H1 (cell line): ENCODE results near the gene DYNLRB1. TPM values are rescaled to one million over a fixed set of nuclear protein-coding genes. Genes with fewer than 3 reads are reported as not detected.

Experiments used
- ASH2L ChIP-seq: fragments of 200-600, 300-600 bp; sonication (generic); IDR thresholded peaks from one replicate; pipeline ENCODE4 v1.7.1; 2017; ENCODE audit warnings: low read length
- RNF2 ChIP-seq: fragments of 200-900, 300-1000 bp; sonication (generic); IDR thresholded peaks from 2 replicates; pipeline ENCODE4 v1.7.1; 2016; ENCODE audit warnings: borderline replicate concordance, low read depth, mild to moderate bottlenecking, antibody characterized with exemption, low read length; ENCODE audit not compliant: poor library complexity, severe bottlenecking; ENCODE audit errors: missing control alignments
- SP4 ChIP-seq: IDR thresholded peaks from 2 replicates; pipeline ENCODE4 v1.6.1; 2012; ENCODE audit warnings: low read length, inconsistent platforms
- polyA plus RNA-seq, 7 experiments: library from polyadenylated mRNA; depleted of rRNA in 3 of 7; stranded (reverse) in 5 of 7; unstranded in 2 of 7; fragments of >200 nt in 5 of 7; fragments of 200-250 nt in 2 of 7; gene quantifications; 1 replicate in 5 of 7; 2 replicates in 1 of 7; 4 replicates in 1 of 7; pipeline versions ENCODE4 v1.2.1 to v1.2.3, GENCODE V29; 2011 to 2013; ENCODE audit warnings: missing spikeins in 2 of 7, mixed read lengths in 2 of 7
- total RNA-seq: library from RNA; stranded (reverse); fragmentation: NEBNext Ultra II Directional; extraction: Animal tissue kit (Norgen Biotek cat#: 25700); gene quantifications from 2 replicates; pipeline ENCODE4 v1.2.1, GENCODE V29; 2021
- TF ChIP-seq, protein P1 (sequence below), 3 experiments: IDR thresholded peaks; 1 replicate in 2 of 3; 2 replicates in 1 of 3; pipeline versions ENCODE4 v1.5.1 to v1.6.1; 2011; ENCODE audit warnings: low read length in 3 of 3, mild to moderate bottlenecking in 3 of 3, inconsistent platforms in 2 of 3, low read depth in 1 of 3, moderate library complexity in 1 of 3; ENCODE audit not compliant: insufficient read depth in 1 of 3; ENCODE audit errors: control extremely low read depth in 1 of 3

DYNLRB1 gene
- total and polyA plus RNA-seq, 2 of the 8 experiments (the other 6 are each of a cell fraction or from before 2014, with no cell fraction given): 109 to 214 TPM

GRCh38 chr20:34532320-34532719 lies 16.1 kb downstream of the DYNLRB1 start (continued):
- no peak for TF ChIP-seq RNF2
- TF ChIP-seq SP4: no peak
- TF ChIP-seq ASH2L: no peak
- TF ChIP-seq, protein P1, sequence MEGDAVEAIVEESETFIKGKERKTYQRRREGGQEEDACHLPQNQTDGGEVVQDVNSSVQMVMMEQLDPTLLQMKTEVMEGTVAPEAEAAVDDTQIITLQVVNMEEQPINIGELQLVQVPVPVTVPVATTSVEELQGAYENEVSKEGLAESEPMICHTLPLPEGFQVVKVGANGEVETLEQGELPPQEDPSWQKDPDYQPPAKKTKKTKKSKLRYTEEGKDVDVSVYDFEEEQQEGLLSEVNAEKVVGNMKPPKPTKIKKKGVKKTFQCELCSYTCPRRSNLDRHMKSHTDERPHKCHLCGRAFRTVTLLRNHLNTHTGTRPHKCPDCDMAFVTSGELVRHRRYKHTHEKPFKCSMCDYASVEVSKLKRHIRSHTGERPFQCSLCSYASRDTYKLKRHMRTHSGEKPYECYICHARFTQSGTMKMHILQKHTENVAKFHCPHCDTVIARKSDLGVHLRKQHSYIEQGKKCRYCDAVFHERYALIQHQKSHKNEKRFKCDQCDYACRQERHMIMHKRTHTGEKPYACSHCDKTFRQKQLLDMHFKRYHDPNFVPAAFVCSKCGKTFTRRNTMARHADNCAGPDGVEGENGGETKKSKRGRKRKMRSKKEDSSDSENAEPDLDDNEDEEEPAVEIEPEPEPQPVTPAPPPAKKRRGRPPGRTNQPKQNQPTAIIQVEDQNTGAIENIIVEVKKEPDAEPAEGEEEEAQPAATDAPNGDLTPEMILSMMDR (IDR thresholded peaks at IDR 0.05; ENCODE audit: control extremely low read depth in 1 of 3, insufficient read depth in 1 of 3, low read depth in 1 of 3, low read length in 3 of 3): no peak
- TF ChIP-seq, all 59 proteins: peak for 0
